Measurements from ENCODE around the gene TRAPPC6A.

Gene TRAPPC6A

DNA sequence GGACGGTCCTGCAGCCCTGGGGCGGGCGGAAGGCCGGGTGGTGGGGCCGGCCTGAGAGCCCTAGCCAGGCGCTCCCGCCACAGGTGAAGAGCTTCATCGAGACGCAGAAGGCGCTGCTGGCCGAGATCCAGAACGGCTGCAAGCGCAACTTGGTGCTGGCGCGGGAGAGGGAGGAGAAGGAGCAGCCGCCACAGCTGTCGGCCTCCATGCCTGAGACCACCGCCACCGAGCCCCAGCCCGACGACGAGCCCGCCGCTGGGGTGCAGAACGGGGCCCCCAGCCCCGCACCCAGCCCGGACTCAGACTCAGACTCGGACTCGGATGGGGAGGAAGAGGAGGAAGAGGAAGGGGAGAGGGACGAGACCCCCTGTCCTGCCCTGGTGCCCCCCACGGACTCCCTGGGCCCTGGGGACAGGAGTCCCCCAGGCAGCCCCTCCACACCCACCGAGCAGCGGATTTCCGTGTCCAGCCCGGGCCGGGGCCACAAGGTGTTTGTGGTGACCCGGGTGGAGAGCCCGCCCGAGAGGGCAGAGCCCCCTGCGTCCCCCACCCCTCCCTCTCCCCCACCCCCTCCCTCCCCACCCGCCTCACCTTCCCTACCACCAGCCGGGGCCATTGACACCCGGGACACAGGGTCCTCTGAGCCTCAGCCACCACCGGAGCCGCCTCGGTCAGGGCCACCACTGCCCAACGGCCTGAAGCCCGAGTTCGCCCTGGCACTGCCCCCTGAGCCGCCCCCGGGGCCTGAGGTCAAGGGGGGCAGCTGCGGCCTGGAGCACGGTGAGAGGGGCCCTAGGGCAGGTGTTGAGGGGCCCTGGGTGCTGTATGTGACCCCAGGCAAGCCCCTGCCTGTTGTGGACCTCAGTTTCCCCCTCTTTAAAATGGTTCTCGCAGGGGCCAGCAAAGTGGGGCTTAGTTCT is 32.5 kb downstream of the TRAPPC6A start:
- Histone ChIP-seq H3K9me3 (ENCODE audit: low read length) (peaks cover 2% of the 10 kb centered on the region), H3K4me1 (ENCODE audit: insufficient read depth, low read length) (no peaks in the 10 kb centered on the region), H3K36me3 (ENCODE audit: insufficient read depth, low read length) (peaks cover 39% of the 10 kb centered on the region), H3K4me3 (ENCODE audit: low read length) (no peak overlapping the region), H3K27me3 (ENCODE audit: insufficient read depth, low read length) (no peaks in the 10 kb centered on the region), H2AFZ (ENCODE audit: low read depth, low read length) (no peak overlapping the region)

DNA sequence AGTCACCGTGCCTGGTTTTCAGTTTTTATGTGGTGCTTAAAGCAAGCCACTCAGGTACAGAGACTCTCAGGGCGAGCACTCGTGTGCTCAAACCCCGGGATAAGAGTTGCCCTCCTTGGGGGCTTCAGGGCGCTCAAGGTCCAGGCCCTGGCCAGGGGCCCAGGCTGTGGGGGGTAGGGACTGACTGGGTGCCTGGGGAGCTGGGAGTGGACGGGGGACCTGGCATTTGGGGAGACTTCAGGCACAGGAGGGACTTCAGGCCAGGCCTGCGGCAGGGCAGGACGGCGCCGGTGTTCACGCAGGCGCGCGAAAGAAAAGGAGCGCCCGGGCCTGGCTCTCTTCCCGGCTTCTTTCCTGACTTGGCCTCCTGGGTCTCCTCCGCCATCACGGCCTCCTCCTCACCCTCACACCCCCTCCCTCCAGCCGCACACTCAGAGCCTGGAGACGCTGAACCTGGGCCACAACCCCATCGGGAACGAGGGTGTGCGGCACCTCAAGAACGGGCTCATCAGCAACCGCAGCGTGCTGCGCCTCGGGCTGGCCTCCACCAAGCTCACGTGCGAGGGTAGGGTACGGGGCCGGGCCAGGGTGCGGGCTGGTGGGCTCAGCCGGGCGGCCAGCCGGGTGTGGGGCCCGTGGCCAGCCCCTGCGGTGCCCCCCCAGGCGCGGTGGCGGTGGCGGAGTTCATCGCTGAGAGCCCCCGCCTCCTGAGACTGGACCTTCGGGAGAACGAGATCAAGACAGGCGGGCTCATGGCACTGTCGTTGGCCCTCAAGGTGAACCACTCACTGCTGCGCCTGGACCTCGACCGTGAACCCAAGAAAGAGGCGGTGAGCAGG is 33.4 kb downstream of the TRAPPC6A start:
- Histone ChIP-seq H3K27me3 (ENCODE audit: insufficient read depth, low read length) (no peaks in the 10 kb centered on the region), H3K36me3 (ENCODE audit: insufficient read depth, low read length) (peaks cover 39% of the 10 kb centered on the region), H3K4me3 (ENCODE audit: low read length) (no peak overlapping the region)

DNA sequence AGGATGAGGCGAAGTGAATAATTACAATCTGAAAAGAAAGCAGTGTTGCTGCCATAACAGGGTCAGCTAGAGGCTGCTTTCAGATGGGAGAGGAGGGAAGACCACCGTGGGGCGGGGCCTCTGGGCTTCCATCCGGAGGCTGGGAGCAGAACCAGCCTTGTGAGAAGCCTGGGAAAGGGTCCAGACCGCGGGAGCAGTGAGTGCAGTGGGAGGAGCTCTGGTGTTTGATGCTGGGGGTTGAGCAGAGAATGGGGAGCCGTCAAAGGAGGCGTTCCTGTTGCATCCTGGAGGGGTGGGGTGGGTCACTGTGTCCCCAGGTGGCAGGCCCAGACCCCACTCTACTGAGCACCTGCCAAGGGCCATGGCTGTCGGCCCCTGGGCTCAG is 35.3 kb downstream of the TRAPPC6A start:
- no peak overlapping the region for H2AFZ ChIP-seq (ENCODE audit: low read depth, low read length)
- H3K4me1 ChIP-seq (ENCODE audit: insufficient read depth, low read length), result no peaks in the 10 kb centered on the region
- no peaks in the 10 kb centered on the region for H3K27me3 ChIP-seq (ENCODE audit: insufficient read depth, low read length)
- peaks cover 2% of the 10 kb centered on the region for H3K9me3 ChIP-seq (ENCODE audit: low read length)
- H3K36me3 ChIP-seq (ENCODE audit: insufficient read depth, low read length), result peaks cover 39% of the 10 kb centered on the region
- no peak overlapping the region for H3K4me3 ChIP-seq (ENCODE audit: low read length)

More for the DNA sequence above, 33.4 kb downstream of the TRAPPC6A start:
- no peaks in the 10 kb centered on the region for H3K4me1 ChIP-seq (ENCODE audit: insufficient read depth, low read length)
- no peak overlapping the region for H2AFZ ChIP-seq (ENCODE audit: low read depth, low read length)
- peaks cover 2% of the 10 kb centered on the region for H3K9me3 ChIP-seq (ENCODE audit: low read length)

DNA sequence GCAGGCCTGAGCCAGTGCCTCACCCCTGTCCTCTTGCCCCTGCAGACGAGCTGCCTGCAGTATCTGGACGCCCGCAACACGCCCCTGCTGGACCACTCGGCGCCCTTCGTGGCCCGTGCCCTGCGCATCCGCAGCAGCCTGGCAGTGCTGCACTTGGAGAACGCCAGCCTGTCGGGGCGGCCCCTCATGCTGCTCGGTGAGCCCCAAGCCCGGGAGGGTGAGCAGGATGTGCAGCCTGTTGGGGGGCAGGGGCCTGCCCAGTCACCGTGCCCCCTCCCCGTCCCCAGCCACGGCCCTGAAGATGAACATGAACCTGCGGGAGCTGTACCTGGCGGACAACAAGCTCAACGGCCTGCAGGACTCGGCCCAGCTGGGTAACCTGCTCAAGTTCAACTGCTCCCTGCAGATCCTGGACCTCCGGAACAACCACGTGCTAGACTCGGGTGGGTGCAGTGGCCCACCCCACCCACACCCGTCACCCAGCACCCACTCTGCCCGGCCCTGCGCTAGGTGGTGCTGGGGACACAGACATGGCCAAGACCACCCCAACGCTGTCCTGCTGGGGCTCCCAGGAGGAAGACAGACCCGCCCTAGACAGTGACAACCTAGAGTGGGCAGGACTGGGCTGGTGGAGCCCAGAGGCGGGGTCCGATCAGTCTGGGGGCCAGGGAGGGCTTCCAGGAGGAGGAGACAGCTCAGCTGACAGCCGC is 35.9 kb downstream of the TRAPPC6A start:
- H2AFZ ChIP-seq (ENCODE audit: low read depth, low read length), result no peak overlapping the region
- H3K9me3 ChIP-seq (ENCODE audit: low read length), result peaks cover 2% of the 10 kb centered on the region
- peaks cover 39% of the 10 kb centered on the region for H3K36me3 ChIP-seq (ENCODE audit: insufficient read depth, low read length)
- H3K4me3 ChIP-seq (ENCODE audit: low read length), result no peak overlapping the region
- no peaks in the 10 kb centered on the region for H3K27me3 ChIP-seq (ENCODE audit: insufficient read depth, low read length)
- peaks cover 4% of the 10 kb centered on the region for H3K4me1 ChIP-seq (ENCODE audit: insufficient read depth, low read length)

DNA sequence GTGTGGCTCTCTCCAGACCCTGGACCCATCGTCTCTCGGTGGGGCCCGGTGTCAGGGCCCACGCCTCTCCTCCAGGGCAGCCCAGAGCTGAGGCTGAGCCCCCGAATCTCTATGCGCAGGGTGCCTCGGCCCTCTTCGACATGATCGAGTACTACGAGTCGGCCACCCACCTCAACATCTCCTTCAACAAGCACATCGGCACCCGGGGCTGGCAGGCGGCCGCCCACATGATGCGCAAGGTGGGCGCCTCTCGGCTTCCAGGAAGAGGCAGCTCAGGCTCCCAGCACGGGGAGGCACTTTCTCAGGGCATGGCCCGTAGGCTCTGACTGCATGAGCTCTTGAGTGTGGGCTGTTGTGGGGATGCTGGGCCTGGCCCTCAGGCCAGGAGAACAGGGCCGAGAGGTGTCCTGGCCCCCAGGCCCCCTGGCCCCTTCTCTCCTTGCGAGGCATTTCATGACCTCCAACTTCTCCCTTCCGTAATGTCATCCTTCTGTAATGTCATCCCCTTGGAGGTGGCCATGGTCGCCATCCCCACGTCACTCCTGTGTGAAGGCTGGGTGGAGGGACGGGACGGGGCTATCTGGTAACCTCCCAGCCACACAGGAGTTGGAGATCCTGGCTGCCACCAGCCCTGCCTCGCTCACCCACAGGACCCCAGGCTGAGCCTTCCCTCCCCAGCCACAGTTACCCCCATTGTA is 36.7 kb downstream of the TRAPPC6A start:
- Histone ChIP-seq H3K27me3 (ENCODE audit: insufficient read depth, low read length) (no peaks in the 10 kb centered on the region), H3K4me1 (ENCODE audit: insufficient read depth, low read length) (peaks cover 12% of the 10 kb centered on the region), H2AFZ (ENCODE audit: low read depth, low read length) (no peak overlapping the region), H3K9me3 (ENCODE audit: low read length) (peaks cover 2% of the 10 kb centered on the region), H3K36me3 (ENCODE audit: insufficient read depth, low read length) (peaks cover 39% of the 10 kb centered on the region), H3K4me3 (ENCODE audit: low read length) (no peak overlapping the region)

DNA sequence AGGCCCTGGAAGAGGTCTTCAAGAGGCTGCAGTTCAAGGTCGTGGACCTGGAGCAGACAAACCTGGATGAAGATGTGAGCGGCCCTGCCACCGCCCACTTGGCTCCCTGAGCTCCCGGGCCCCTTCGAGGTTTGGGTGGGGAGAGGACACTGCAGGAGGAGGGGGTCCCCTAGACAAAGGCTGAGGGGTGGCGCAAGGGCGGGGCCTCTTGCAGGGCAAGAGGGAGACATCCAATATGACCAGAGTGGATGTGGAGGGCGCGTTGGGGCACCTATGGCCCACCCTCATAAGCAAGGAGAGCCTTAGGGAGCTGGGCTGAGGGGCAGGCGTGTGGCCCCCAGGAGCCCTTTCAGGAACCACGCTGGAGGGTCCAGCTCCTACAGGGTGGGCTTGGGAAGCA is 37.5 kb downstream of the TRAPPC6A start:
- Histone ChIP-seq H3K36me3 (ENCODE audit: insufficient read depth, low read length) (peaks cover 38% of the 10 kb centered on the region), H3K9me3 (ENCODE audit: low read length) (peaks cover 2% of the 10 kb centered on the region), H3K27me3 (ENCODE audit: insufficient read depth, low read length) (no peaks in the 10 kb centered on the region), H3K4me3 (ENCODE audit: low read length) (no peak overlapping the region), H3K4me1 (ENCODE audit: insufficient read depth, low read length) (peaks cover 17% of the 10 kb centered on the region), H2AFZ (ENCODE audit: low read depth, low read length) (no peak overlapping the region)

DNA sequence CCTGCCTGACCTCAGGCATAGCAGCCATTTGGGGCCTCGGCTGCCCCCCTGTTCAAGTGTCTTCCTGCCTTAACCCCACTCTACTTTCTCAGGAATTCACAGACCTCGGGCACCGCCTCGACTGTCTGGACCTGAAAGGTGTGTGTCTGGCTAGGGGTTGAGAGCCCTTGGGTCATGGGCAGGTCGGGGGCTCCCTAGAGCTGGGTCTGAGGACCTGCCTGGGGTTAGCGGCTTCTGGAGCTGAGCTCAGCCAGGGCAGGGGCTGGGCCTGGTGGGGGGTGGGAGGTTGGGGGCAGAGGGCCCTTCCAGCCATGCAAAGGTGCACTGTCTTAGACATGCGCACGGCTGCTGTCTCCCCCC is 37.9 kb downstream of the TRAPPC6A start:
- H3K36me3 ChIP-seq (ENCODE audit: insufficient read depth, low read length), result peaks cover 35% of the 10 kb centered on the region
- no peak overlapping the region for H2AFZ ChIP-seq (ENCODE audit: low read depth, low read length)
- no peak overlapping the region for H3K4me3 ChIP-seq (ENCODE audit: low read length)
- H3K4me1 ChIP-seq (ENCODE audit: insufficient read depth, low read length), result peaks cover 17% of the 10 kb centered on the region
- H3K9me3 ChIP-seq (ENCODE audit: low read length), result peaks cover 2% of the 10 kb centered on the region
- H3K27me3 ChIP-seq (ENCODE audit: insufficient read depth, low read length), result no peaks in the 10 kb centered on the region

DNA sequence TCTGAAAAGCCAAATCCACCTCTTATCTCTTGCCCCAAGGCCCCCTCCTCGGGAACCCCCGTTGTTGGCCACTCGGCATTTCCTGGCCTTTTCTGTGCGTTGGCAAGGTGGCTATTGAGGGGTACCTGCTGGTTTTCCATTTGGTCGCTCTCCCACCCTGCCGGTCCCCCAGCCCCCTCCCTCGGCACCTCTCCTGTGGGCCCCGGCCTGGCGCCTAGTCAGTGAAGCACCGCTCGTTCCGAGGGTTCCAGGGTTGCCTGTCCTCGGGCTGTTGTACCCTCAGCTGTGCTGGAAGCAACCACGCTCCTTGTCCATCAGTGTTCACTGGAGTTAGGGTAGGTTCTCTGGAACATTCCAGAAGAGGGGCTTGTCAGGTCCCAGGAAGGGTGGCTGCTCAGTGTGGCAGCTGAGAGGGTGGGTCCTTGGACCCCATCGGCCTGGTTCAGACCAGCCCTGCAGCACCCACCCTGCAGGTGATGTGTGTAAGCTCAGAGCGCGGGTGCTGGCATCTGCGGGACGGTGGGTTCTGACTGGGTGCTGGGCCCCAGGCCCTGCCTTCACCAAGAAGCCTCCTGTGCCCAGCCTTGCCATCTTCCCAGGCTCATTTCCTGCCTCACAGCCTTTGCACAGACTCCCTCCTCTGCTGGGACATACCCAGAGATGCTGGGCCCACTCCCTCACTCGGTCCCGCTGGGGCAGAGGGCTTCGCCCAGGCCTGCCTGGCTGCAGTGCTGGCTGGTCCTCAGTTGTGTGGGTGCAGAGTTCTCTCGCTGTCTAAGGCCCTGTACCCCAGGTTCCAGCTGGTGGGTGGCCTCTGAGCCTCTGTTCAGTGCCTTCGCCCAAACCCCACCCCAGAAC is 38.5 kb downstream of the TRAPPC6A start:
- H3K36me3 ChIP-seq (ENCODE audit: insufficient read depth, low read length), result peaks cover 32% of the 10 kb centered on the region
- H3K27me3 ChIP-seq (ENCODE audit: insufficient read depth, low read length), result no peaks in the 10 kb centered on the region
- peaks cover 17% of the 10 kb centered on the region for H3K4me1 ChIP-seq (ENCODE audit: insufficient read depth, low read length)
- no peak overlapping the region for H3K4me3 ChIP-seq (ENCODE audit: low read length)
- H2AFZ ChIP-seq (ENCODE audit: low read depth, low read length), result no peak overlapping the region
- peaks cover 2% of the 10 kb centered on the region for H3K9me3 ChIP-seq (ENCODE audit: low read length)

DNA sequence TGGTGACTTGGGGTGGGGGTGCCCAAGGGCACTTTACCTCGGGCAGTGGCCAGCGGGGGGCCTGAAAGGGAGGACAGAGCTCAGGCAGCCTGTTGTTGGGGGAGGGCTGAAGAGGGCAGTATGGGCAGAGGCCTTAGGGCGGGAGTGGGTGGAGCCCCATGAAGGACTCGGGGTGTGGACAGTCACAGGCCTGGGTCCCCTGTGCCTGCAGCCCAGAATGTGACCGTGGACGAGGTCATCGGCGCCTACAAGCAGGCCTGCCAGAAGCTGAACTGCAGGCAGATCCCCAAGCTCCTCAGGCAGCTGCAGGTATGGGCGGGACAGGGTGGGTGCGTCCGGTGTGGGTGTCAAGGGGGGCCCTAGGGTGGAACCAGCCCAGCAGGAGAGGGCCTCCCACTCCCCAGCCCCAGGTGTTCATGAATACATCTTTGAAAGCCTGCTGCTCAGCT is 39.7 kb downstream of the TRAPPC6A start:
- Histone ChIP-seq H3K9me3 (ENCODE audit: low read length) (no peaks in the 10 kb centered on the region), H3K36me3 (ENCODE audit: insufficient read depth, low read length) (peaks cover 27% of the 10 kb centered on the region), H3K4me1 (ENCODE audit: insufficient read depth, low read length) (peaks cover 17% of the 10 kb centered on the region), H3K4me3 (ENCODE audit: low read length) (no peak overlapping the region), H3K27me3 (ENCODE audit: insufficient read depth, low read length) (no peaks in the 10 kb centered on the region), H2AFZ (ENCODE audit: low read depth, low read length) (no peak overlapping the region)

DNA sequence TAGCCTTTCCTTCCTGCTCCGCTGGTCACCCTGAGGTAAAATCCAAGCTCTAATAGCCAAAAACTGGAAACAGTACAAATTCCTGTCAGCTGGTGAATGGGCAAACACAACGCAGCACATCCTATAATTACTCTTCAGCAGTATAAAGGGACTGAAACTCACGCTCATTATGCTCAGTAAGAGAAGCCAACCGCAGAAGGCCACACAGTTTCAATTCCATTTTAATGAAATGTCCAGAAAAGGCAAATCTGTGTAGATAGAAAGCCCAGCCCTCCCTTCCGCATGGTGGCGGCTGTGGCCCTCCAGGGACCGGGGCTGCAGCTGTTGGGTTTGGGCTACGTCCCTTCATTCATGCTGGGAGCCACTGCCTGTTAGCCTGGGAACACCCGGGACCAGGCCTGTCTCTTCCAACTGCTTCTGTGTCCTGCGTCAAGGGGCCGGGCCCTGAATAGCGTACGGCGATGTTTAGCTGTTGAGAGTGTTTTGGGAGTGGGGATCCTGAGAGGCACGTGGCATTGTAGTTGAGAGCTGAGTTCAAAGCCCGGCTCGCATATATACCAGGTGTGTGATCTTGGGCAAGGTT is 40.8 kb downstream of the TRAPPC6A start:
- H3K9me3 ChIP-seq (ENCODE audit: low read length), result no peaks in the 10 kb centered on the region
- peaks cover 17% of the 10 kb centered on the region for H3K4me1 ChIP-seq (ENCODE audit: insufficient read depth, low read length)
- no peak overlapping the region for H2AFZ ChIP-seq (ENCODE audit: low read depth, low read length)
- H3K4me3 ChIP-seq (ENCODE audit: low read length), result no peak overlapping the region
- no peaks in the 10 kb centered on the region for H3K27me3 ChIP-seq (ENCODE audit: insufficient read depth, low read length)
- H3K36me3 ChIP-seq (ENCODE audit: insufficient read depth, low read length), result peaks cover 16% of the 10 kb centered on the region

DNA sequence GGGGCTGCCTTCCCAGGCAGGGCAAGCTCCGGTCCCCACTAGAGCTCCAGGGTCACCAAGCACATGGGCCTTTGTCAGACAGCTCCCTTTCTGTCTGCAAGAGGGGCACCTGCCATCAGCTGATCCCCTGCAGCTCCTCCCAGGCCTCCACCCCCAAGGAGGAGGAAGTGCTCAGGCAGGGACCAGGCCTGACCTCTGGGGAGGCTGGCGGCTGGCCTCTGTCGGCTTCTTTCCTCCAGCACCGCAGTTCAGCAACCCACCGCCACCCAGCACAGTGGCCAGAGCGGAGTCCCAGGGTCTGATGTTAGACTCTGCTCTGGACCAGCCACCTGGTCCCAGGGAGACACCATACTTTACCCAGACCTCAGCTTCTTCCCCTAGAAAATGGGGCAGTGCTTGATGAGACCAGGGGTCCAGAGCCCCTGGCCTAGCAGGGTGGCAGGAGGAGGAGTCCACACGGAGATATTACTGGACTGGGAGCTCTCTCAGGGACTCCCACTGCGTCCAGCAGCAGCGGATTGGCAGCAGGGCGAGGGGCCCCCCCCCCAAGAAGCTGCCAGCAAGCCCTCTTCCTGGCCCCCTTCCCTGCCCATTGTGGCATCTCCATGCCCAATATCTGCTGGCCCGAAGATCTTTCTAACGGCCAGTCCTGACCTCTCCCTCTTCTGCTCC is 41.4 kb downstream of the TRAPPC6A start:
- no peaks in the 10 kb centered on the region for H3K9me3 ChIP-seq (ENCODE audit: low read length)
- H2AFZ ChIP-seq (ENCODE audit: low read depth, low read length), result no peak overlapping the region
- H3K36me3 ChIP-seq (ENCODE audit: insufficient read depth, low read length), result peaks cover 10% of the 10 kb centered on the region
- peaks cover 17% of the 10 kb centered on the region for H3K4me1 ChIP-seq (ENCODE audit: insufficient read depth, low read length)
- no peaks in the 10 kb centered on the region for H3K27me3 ChIP-seq (ENCODE audit: insufficient read depth, low read length)
- H3K4me3 ChIP-seq (ENCODE audit: low read length), result no peak overlapping the region

Measured in neuron (in vitro differentiated cells).